Endothelial cell of umbilical vein (primary cell): ENCODE data around the gene DNAJB11.

Experiments
- EZH2 ChIP-seq: IDR thresholded peaks from 2 replicates; pipeline ENCODE4 v1.6.1; 2012; ENCODE audit warnings: borderline replicate concordance, low read depth, mild to moderate bottlenecking, moderate library complexity, low read length, inconsistent platforms; ENCODE audit not compliant: severe bottlenecking
- FOS ChIP-seq: IDR thresholded peaks from 2 replicates; pipeline ENCODE4 v1.6.1; 2011; ENCODE audit warnings: mild to moderate bottlenecking, low read length, moderate library complexity, borderline replicate concordance; ENCODE audit not compliant: insufficient read depth
- MYC ChIP-seq: IDR thresholded peaks from one replicate; pipeline ENCODE4 v1.6.1; 2011; ENCODE audit warnings: mild to moderate bottlenecking, low read depth, low read length
- POLR2A ChIP-seq: IDR thresholded peaks from 2 replicates; pipeline ENCODE4 v1.6.1; 2012; ENCODE audit warnings: low read depth, mild to moderate bottlenecking, control low read depth, low read length
- POLR2AphosphoS5 ChIP-seq: IDR thresholded peaks from 2 replicates; pipeline ENCODE4 v1.6.1; 2012; ENCODE audit warnings: low read depth, mild to moderate bottlenecking, control low read depth, low read length, moderate library complexity; ENCODE audit not compliant: insufficient read depth
- TF ChIP-seq, protein P1 (sequence below), 2 donors: IDR thresholded peaks; 1 replicate in 1 of 2; 2 replicates in 1 of 2; pipeline ENCODE4 v1.5.1; 2011; ENCODE audit warnings: low read length in 2 of 2, mild to moderate bottlenecking in 2 of 2, moderate library complexity in 2 of 2, control low read depth in 1 of 2, inconsistent platforms in 1 of 2, low read depth in 1 of 2; ENCODE audit not compliant: insufficient read depth in 1 of 2; ENCODE audit errors: extremely low read depth in 1 of 2
- TF ChIP-seq, protein P2 (sequence below): IDR thresholded peaks from 2 replicates; pipeline ENCODE4 v1.6.1; 2011; ENCODE audit not compliant: insufficient read depth, insufficient read length

DNA sequence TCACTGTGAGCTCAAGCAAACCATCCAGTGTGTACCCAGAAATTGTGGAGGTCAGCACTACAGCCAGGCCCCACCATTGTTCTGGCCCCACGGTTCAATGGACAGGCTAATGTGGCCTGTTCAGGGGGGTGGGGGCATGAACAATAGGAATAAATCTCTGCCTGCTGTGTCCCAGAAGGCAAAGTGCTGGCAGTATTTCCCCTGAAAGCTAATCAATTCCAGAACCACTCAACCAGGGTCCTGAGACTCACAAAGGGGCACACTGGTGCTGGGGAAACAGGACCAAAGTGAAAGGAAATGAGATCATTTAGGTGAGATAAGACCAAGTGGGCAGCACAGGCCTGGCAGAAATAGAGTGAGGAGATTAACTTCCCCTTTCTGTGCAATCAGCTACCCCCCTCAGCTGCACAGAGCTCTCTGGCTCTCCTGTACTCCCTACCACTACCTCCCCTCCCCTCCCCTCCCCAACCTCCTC, 37.9 kb upstream of the DNAJB11 start:
- TF ChIP-seq POLR2A (no peak), MYC (no peak), EZH2 (no peak), FOS (no peak), POLR2AphosphoS5 (no peak)
- TF ChIP-seq, protein P1, sequence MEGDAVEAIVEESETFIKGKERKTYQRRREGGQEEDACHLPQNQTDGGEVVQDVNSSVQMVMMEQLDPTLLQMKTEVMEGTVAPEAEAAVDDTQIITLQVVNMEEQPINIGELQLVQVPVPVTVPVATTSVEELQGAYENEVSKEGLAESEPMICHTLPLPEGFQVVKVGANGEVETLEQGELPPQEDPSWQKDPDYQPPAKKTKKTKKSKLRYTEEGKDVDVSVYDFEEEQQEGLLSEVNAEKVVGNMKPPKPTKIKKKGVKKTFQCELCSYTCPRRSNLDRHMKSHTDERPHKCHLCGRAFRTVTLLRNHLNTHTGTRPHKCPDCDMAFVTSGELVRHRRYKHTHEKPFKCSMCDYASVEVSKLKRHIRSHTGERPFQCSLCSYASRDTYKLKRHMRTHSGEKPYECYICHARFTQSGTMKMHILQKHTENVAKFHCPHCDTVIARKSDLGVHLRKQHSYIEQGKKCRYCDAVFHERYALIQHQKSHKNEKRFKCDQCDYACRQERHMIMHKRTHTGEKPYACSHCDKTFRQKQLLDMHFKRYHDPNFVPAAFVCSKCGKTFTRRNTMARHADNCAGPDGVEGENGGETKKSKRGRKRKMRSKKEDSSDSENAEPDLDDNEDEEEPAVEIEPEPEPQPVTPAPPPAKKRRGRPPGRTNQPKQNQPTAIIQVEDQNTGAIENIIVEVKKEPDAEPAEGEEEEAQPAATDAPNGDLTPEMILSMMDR (IDR thresholded peaks at IDR 0.05; ENCODE audit: extremely low read depth in 1 of 2, insufficient read depth in 1 of 2, low read depth in 1 of 2, low read length in 2 of 2) = no peak
- TF ChIP-seq, protein P2, sequence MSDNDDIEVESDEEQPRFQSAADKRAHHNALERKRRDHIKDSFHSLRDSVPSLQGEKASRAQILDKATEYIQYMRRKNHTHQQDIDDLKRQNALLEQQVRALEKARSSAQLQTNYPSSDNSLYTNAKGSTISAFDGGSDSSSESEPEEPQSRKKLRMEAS = no peak
